PC-9 (cell line): ENCODE data around the gene CAPN14. TPM values are rescaled to one million over a fixed set of nuclear protein-coding genes. Genes with fewer than 3 reads are reported as not detected.

Experiments used
- BruUV-seq: library from RNA; stranded (reverse); fragments of 400-500 nt; replicated peaks from 2 replicates; lab custom pipeline; 2021; lab: Mats Ljungman, UMichigan
- CTCF ChIA-PET: fragments of 300-600 bp; sonication (Branson Sonifier 250); formaldehyde crosslinking; loops from one replicate; lab custom pipeline; 2022; ENCODE audit warnings: antibody characterized with exemption; lab: Charles Lee
- POLR2A ChIA-PET: fragments of 300-600 bp; sonication (Branson Sonifier 250); formaldehyde crosslinking; loops from one replicate; lab custom pipeline; 2022; ENCODE audit warnings: antibody characterized with exemption; ENCODE audit not compliant: unreplicated experiment; lab: Charles Lee
- DNase-seq, 2 experiments: peaks; one replicate each; pipeline versions ENCODE4 v3.0.0 to v3.0.0-alpha.2; 2015 to 2022; ENCODE audit warnings: mixed read lengths in 1 of 2
- H2AFZ ChIP-seq: fragments of 200-600 bp; sonication (generic); 2 replicates; pipeline ENCODE4 v1.8.1; 2017; ENCODE audit warnings: antibody characterized with exemption
- H3F3A ChIP-seq: fragments of 200-600 bp; sonication (generic); 2 replicates; pipeline ENCODE4 v1.8.1; 2017; ENCODE audit warnings: antibody characterized with exemption, mild to moderate bottlenecking, low read depth; ENCODE audit not compliant: insufficient read depth
- H3K27ac ChIP-seq: fragments of 200-600 bp; sonication (generic); 2 replicates; pipeline ENCODE4 v1.6.1; 2016; ENCODE audit warnings: mixed run types
- H3K27me3 ChIP-seq: fragments of 200-600 bp; sonication (generic); 2 replicates; pipeline ENCODE4 v1.6.1; 2016; ENCODE audit warnings: low read depth, mixed run types; ENCODE audit not compliant: insufficient read depth
- H3K36me3 ChIP-seq: fragments of 200-600 bp; sonication (generic); 2 replicates; pipeline ENCODE4 v1.6.1; 2016; ENCODE audit warnings: low read depth, mixed run types
- H3K4me1 ChIP-seq: fragments of 200-600 bp; sonication (generic); replicated peaks from 2 replicates; pipeline ENCODE4 v1.6.1; 2016; ENCODE audit warnings: mixed run types; ENCODE audit not compliant: insufficient read depth
- H3K4me2 ChIP-seq: fragments of 200-600 bp; sonication (generic); 2 replicates; pipeline ENCODE4 v1.6.1; 2017; ENCODE audit warnings: mixed run types
- H3K4me3 ChIP-seq: fragments of 200-600 bp; sonication (generic); 2 replicates; pipeline ENCODE4 v1.6.1; 2016; ENCODE audit warnings: mixed run types
- H3K79me2 ChIP-seq: fragments of 200-600 bp; sonication (generic); 2 replicates; pipeline ENCODE4 v1.6.1; 2017; ENCODE audit warnings: low read depth, mixed run types
- H3K9me2 ChIP-seq: fragments of 200-600 bp; sonication (generic); 2 replicates; pipeline ENCODE4 v1.8.1; 2017; ENCODE audit warnings: mild to moderate bottlenecking; ENCODE audit not compliant: insufficient read depth
- H3K9me3 ChIP-seq: fragments of 200-600 bp; sonication (generic); 2 replicates; pipeline ENCODE4 v1.8.1; 2016; ENCODE audit warnings: low read depth; ENCODE audit not compliant: insufficient read depth
- H4K20me1 ChIP-seq: fragments of 200-600 bp; sonication (generic); 2 replicates; pipeline ENCODE4 v1.8.1; 2017; ENCODE audit not compliant: insufficient read depth
- EZH2 ChIP-seq: fragments of 200-600 bp; sonication (generic); IDR thresholded peaks from 2 replicates; pipeline ENCODE4 v1.8.0; 2017; ENCODE audit warnings: antibody characterized with exemption, low read depth
- intact Hi-C: fragments of 100-400 bp; cut with micrococcal nuclease; formaldehyde crosslinking; loops from one replicate; pipeline ENCODE4 v1.10.0; 2022; ENCODE audit not compliant: unreplicated experiment
- total RNA-seq: library from RNA; stranded (reverse); gene quantifications from 2 replicates; pipeline ENCODE4 v1.2.3, GENCODE V29; 2021
- TF ChIP-seq, protein P1 (sequence below): fragments of 200-600 bp; sonication (generic); conservative IDR thresholded peaks from 2 replicates; pipeline ENCODE4 v1.6.1; 2017; ENCODE audit warnings: mixed run types, antibody characterized with exemption, mild to moderate bottlenecking, moderate library complexity

Gene CAPN14
- total RNA-seq, 1 experiment from 2014 or later, result 0.35 TPM

DNA sequence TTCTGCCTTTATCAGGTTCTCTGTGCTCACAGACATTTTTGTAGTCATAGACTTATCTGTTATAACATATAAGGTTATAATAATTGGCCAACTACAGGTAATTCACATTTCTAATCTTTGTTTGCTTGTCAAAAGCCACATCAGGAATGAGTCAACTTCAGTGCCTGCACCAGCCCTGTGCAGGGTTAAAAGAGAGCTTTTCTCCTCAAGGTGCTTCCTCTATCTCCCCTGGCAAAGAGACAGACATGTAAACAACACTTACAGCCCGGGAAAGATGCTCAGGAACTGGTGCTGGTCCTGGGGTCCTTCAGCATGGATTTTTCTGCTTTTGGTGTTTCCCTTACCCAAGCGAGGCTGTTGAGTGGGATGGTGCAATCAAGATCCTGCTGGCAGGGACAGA, 9.0 kb upstream of the CAPN14 start:
- Histone ChIP-seq H3K36me3 (no peaks in the 10 kb centered on the region), H4K20me1 (no peaks in the 10 kb centered on the region), H3K4me2 (no peak overlapping the region), H3K9me2 (no peaks in the 10 kb centered on the region), H2AFZ (no peak overlapping the region), H3K4me1 (no peaks in the 10 kb centered on the region), H3K79me2 (no peaks in the 10 kb centered on the region), H3K4me3 (no peak overlapping the region), H3K9me3 (no peaks in the 10 kb centered on the region), H3F3A (no peaks in the 10 kb centered on the region; the same call in 1 of the 2 replicates), H3K27me3 (no peaks in the 10 kb centered on the region), H3K27ac (no peak overlapping the region)
- no peak for DNase-seq
- TF ChIP-seq, protein P1, sequence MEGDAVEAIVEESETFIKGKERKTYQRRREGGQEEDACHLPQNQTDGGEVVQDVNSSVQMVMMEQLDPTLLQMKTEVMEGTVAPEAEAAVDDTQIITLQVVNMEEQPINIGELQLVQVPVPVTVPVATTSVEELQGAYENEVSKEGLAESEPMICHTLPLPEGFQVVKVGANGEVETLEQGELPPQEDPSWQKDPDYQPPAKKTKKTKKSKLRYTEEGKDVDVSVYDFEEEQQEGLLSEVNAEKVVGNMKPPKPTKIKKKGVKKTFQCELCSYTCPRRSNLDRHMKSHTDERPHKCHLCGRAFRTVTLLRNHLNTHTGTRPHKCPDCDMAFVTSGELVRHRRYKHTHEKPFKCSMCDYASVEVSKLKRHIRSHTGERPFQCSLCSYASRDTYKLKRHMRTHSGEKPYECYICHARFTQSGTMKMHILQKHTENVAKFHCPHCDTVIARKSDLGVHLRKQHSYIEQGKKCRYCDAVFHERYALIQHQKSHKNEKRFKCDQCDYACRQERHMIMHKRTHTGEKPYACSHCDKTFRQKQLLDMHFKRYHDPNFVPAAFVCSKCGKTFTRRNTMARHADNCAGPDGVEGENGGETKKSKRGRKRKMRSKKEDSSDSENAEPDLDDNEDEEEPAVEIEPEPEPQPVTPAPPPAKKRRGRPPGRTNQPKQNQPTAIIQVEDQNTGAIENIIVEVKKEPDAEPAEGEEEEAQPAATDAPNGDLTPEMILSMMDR, result no peak
- intact Hi-C loops, result no loop called here
- POLR2A ChIA-PET, result no interaction called here
- CTCF ChIA-PET, result no interaction called here
- no TSS peak for BruUV-seq

GRCh38 chr2:31223749-31224148, 6.4 kb upstream of the CAPN14 start:
- Histone ChIP-seq H3K27me3 (no peaks in the 10 kb centered on the region), H3K27ac (no peak overlapping the region), H3K36me3 (no peaks in the 10 kb centered on the region), H3K4me2 (no peak overlapping the region), H3F3A (no peaks in the 10 kb centered on the region; the same call in 1 of the 2 replicates), H3K9me2 (no peaks in the 10 kb centered on the region), H2AFZ (no peak overlapping the region), H3K4me1 (no peaks in the 10 kb centered on the region), H3K4me3 (no peak overlapping the region), H3K79me2 (no peaks in the 10 kb centered on the region), H4K20me1 (no peaks in the 10 kb centered on the region), H3K9me3 (no peaks in the 10 kb centered on the region)
- CTCF ChIA-PET, result no interaction called here
- no peak for DNase-seq
- BruUV-seq, result no TSS peak
- POLR2A ChIA-PET, result no interaction called here
- intact Hi-C loops, result no loop called here
- TF ChIP-seq EZH2, result no peak
- TF ChIP-seq, protein P1, result no peak

- Histone ChIP-seq H3K4me1 (no peaks in the 10 kb centered on the region), H3K79me2 (no peaks in the 10 kb centered on the region), H3K4me2 (no peak overlapping the region), H3K9me3 (no peaks in the 10 kb centered on the region), H2AFZ (no peak overlapping the region), H3K4me3 (no peak overlapping the region), H3K27ac (no peak overlapping the region), H4K20me1 (no peaks in the 10 kb centered on the region), H3K36me3 (no peaks in the 10 kb centered on the region), H3K9me2 (no peaks in the 10 kb centered on the region), H3F3A (no peaks in the 10 kb centered on the region; the same call in 1 of the 2 replicates), H3K27me3 (no peaks in the 10 kb centered on the region)
- no TSS peak for BruUV-seq
- intact Hi-C loops, result no loop called here
- TF ChIP-seq EZH2, result no peak
- TF ChIP-seq, protein P1, result no peak
- DNase-seq, result no peak
- ChIA-PET POLR2A (no interaction called here), CTCF (no interaction called here)
These were observed 5.7 kb upstream of the CAPN14 start for GRCh38 chr2:31223026-31223425.
